K562 (cell line): ENCODE results near the gene GLTPD2. TPM values are rescaled to one million over a fixed set of nuclear protein-coding genes. Genes with fewer than 3 reads are reported as not detected.

Experiments
- ATAC-seq: fragments of 200-7000 bp; cut with Tn5 transposase; 3 replicates; pipeline ENCODE4 v1.9.1; 2020; ENCODE audit warnings: moderate library complexity
- BruUV-seq: library from RNA; stranded (reverse); fragments of 400-500 nt; replicated peaks from 2 replicates; lab custom pipeline; 2021; lab: Mats Ljungman, UMichigan
- CTCF ChIA-PET: fragments of 300-600 bp; formaldehyde crosslinking; extraction: SDS; loops from one replicate; lab custom pipeline; 2021; ENCODE audit warnings: low intra/inter-chr PET ratio; lab: Yijun Ruan, JAX
- POLR2A ChIA-PET: fragments of 300-600, 350-650 bp; sonication (Branson Sonifier 250); formaldehyde crosslinking; extraction: SDS; loops from one replicate; lab custom pipeline; 2021; ENCODE audit warnings: antibody characterized with exemption, inconsistent platforms; lab: Yijun Ruan, JAX
- DNase-seq, 4 experiments: peaks; one replicate each; pipeline versions ENCODE4 v3.0.0 to v3.0.0-alpha.2; 2011 to 2018; ENCODE audit warnings: low spot score in 3 of 4, mixed read lengths in 3 of 4; ENCODE audit errors: extremely low read depth in 1 of 4
- FAIRE-seq: peaks from 2 replicates; lab custom pipeline; 2011; peaks lifted over from hg19 to GRCh38; lab: Jason Lieb, UNC
- H2AFZ ChIP-seq: 2 replicates; pipeline ENCODE4 v1.6.0; 2011; ENCODE audit warnings: low read depth, low read length, control low read depth, inconsistent platforms
- H3K27ac ChIP-seq: fragments of 200-600 bp; 3 replicates; pipeline ENCODE4 v1.8.0; 2011; ENCODE audit warnings: low read depth, mild to moderate bottlenecking, control low read depth, inconsistent platforms, low read length, moderate library complexity, mixed read lengths; ENCODE audit errors: extremely low read depth
- H3K27me3 ChIP-seq, 2 experiments: fragments of 300-600 bp in 1 of 2; 2 replicates in 1 of 2; 3 replicates in 1 of 2; pipeline versions ENCODE4 v1.6.0 to v1.8.0; 2011; ENCODE audit warnings: inconsistent platforms in 2 of 2, low read length in 2 of 2, mild to moderate bottlenecking in 1 of 2, mixed read lengths in 1 of 2, moderate library complexity in 1 of 2; ENCODE audit not compliant: control insufficient read depth in 2 of 2, insufficient read depth in 2 of 2
- H3K36me3 ChIP-seq: fragments of 300-600 bp; 3 replicates; pipeline ENCODE4 v1.8.0; 2011; ENCODE audit warnings: mild to moderate bottlenecking, low read length, inconsistent platforms; ENCODE audit not compliant: control insufficient read depth, insufficient read depth
- H3K4me1 ChIP-seq, 2 experiments: fragments of 200-600 bp in 1 of 2; replicated peaks in 1 of 2; 2 replicates in 1 of 2; 3 replicates in 1 of 2; pipeline versions ENCODE4 v1.5.1 to v1.8.0; 2011; ENCODE audit warnings: inconsistent platforms in 2 of 2, low read length in 2 of 2, mild to moderate bottlenecking in 1 of 2, mixed read lengths in 1 of 2, moderate library complexity in 1 of 2; ENCODE audit not compliant: control insufficient read depth in 2 of 2, insufficient read depth in 2 of 2
- H3K4me2 ChIP-seq: 2 replicates; pipeline ENCODE4 v1.6.1; 2011; ENCODE audit warnings: low read length, control low read depth, inconsistent platforms, mixed read lengths; ENCODE audit not compliant: insufficient read depth
- H3K4me3 ChIP-seq: fragments of 200-600 bp; sonication (generic), shearing (Covaris generic); 2 replicates; pipeline ENCODE4 v1.5.1; 2016; ENCODE audit warnings: control low read depth, inconsistent platforms
- H3K79me2 ChIP-seq: fragments of 200-600 bp; 3 replicates; pipeline ENCODE4 v1.8.0; 2011; ENCODE audit warnings: low read length, inconsistent platforms; ENCODE audit not compliant: control insufficient read depth, insufficient read depth
- H3K9ac ChIP-seq, 2 experiments: 2 replicates each; pipeline versions ENCODE4 v1.6.0 to v1.6.1; 2011; ENCODE audit warnings: low read depth in 2 of 2, low read length in 2 of 2, control low read depth in 1 of 2, inconsistent platforms in 1 of 2, mild to moderate bottlenecking in 1 of 2, mixed read lengths in 1 of 2; ENCODE audit not compliant: insufficient read depth in 1 of 2
- H3K9me1 ChIP-seq: one replicate; pipeline ENCODE4 v1.6.0; 2011; ENCODE audit warnings: inconsistent platforms, mild to moderate bottlenecking, low read length, moderate library complexity; ENCODE audit not compliant: control insufficient read depth, insufficient read depth
- H3K9me3 ChIP-seq: replicated peaks from 2 replicates; pipeline ENCODE4 v1.5.1; 2011; ENCODE audit warnings: low read depth, low read length, inconsistent platforms; ENCODE audit not compliant: control insufficient read depth, insufficient read depth
- H4K20me1 ChIP-seq: replicated peaks from 2 replicates; pipeline ENCODE4 v1.6.1; 2011; ENCODE audit warnings: low read length, inconsistent platforms, mixed read lengths; ENCODE audit not compliant: control insufficient read depth, insufficient read depth
- EGR1 ChIP-seq: fragments of 450-650 bp; conservative IDR thresholded peaks from 2 replicates; pipeline ENCODE4 v1.6.1; 2017; ENCODE audit warnings: mild to moderate bottlenecking
- TAF1 ChIP-seq: IDR thresholded peaks from 2 replicates; pipeline ENCODE4 v1.6.1; 2011; ENCODE audit warnings: mild to moderate bottlenecking, low read length, moderate library complexity; ENCODE audit not compliant: insufficient read depth, control insufficient read depth, severe bottlenecking; ENCODE audit errors: extremely low read depth
- YY1 ChIP-seq, 3 experiments: IDR thresholded peaks; 2 replicates each; pipeline ENCODE4 v1.6.1; 2011; ENCODE audit warnings: low read length in 2 of 3, mild to moderate bottlenecking in 2 of 3, moderate library complexity in 2 of 3, borderline replicate concordance in 1 of 3, control low read depth in 1 of 3, low read depth in 1 of 3; ENCODE audit not compliant: insufficient read depth in 3 of 3, insufficient replicate concordance in 2 of 3, control insufficient read depth in 1 of 3, insufficient read length in 1 of 3; ENCODE audit errors: extremely low read depth in 1 of 3
- ZNF696 ChIP-seq: fragments of 250-450 bp; sonication (Bioruptor Pico); conservative IDR thresholded peaks from 2 replicates; pipeline ENCODE4 v1.4.0; 2020; ENCODE audit warnings: mild to moderate bottlenecking, moderate library complexity
- WGBS: fragments of 100-300 bp; shearing (Covaris generic); methylation state at CpG from one replicate; pipeline ENCODE4 v1.1.6; 2016; ENCODE audit warnings: low coverage, mixed read lengths; ENCODE audit not compliant: insufficient coverage; ENCODE audit errors: missing lambda C conversion rate; 5-methylcytosine and 5-hydroxymethylcytosine counted together
- in situ Hi-C: fragments of 300-500 bp; cut with MboI; formaldehyde crosslinking; loops from 4 replicates; pipeline ENCODE4 v1.15.0; 2018; ENCODE audit warnings: inconsistent platforms, mixed read lengths
- intact Hi-C: fragments of 100-400 bp; cut with micrococcal nuclease; formaldehyde crosslinking; loops from 2 replicates; pipeline ENCODE4 v1.14.2; 2022
- polyA plus RNA-seq, 8 experiments: library from polyadenylated mRNA; depleted of rRNA in 4 of 8; stranded (reverse) in 5 of 8; unstranded in 3 of 8; fragments of >200 nt; fragmentation: Nextera tagmentation in 2 of 8; fragmentation: Illumina TruSeq in 1 of 8; extraction: Ambion mirVana in 2 of 8; extraction: Trizol in 1 of 8; gene quantifications; 2 replicates each; pipeline versions ENCODE4 v1.2.1 to v1.2.3, GENCODE V29; 2011 to 2014; ENCODE audit warnings: inconsistent platforms in 1 of 8, missing spikeins in 1 of 8
- total RNA-seq, 7 experiments: library from RNA; depleted of rRNA in 6 of 7; stranded (reverse); fragments of >200 nt in 6 of 7; fragmentation: Illumina TruSeq in 2 of 7; extraction: Trizol in 2 of 7; gene quantifications; 2 replicates each; pipeline versions ENCODE4 v1.2.1 to v1.2.3, GENCODE V29; 2011 to 2021; ENCODE audit warnings: low replicate concordance in 1 of 7

The GLTPD2 gene
- total and polyA plus RNA-seq, 9 of the 15 experiments (the other 6 are each of a cell fraction or from before 2014, with no cell fraction given) = not detected

DNA sequence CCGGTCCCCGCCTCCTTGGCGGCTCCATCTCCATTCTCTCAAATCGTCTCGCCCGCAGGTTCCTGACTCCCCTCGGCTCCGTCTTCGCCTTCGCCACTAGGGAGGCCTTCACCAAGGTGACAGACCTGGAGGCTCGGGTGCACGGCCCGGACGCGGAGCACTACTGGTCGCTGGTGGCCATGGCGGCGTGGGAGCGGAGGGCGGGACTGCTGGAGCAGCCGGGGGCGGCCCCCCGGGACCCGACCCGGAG lies 862 bp downstream of the GLTPD2 start:
- in situ Hi-C loops (no loop called here), intact Hi-C loops (no loop called here)
- Histone ChIP-seq H4K20me1 (no peaks in the 10 kb centered on the region), H3K9me1 (no peaks in the 10 kb centered on the region), H3K9ac (peak overlapping the region; percentile 69 to 93), H3K9me3 (no peaks in the 10 kb centered on the region), H3K4me3 (peak overlapping the region; percentile 60), H3K4me1 (peaks cover 0 to 31% of the 10 kb centered on the region in 2 experiments; a peak in 2 of 5 replicates), H3K79me2 (peaks cover 6% of the 10 kb centered on the region; the same call in 2 of the 3 replicates), H2AFZ (peak overlapping the region; percentile 94), H3K4me2 (peak overlapping the region; percentile 86), H3K27me3 (peaks cover 3 to 11% of the 10 kb centered on the region in 2 experiments; a peak in 3 of 5 replicates), H3K36me3 (no peaks in the 10 kb centered on the region), H3K27ac (peak overlapping the region; percentile 82; the same call in 2 of the 3 replicates)
- CTCF ChIA-PET = interaction anchor here (0.6 to 2.9 kb wide), 3 partner anchors 58 to 114 kb away, joined by 3 to 13 read pairs (median 3); partner anchors contain the start of gene ARRB2
- POLR2A ChIA-PET = interaction anchor here (0.7 to 1.5 kb wide), 6 partner anchors 9 to 683 kb away, joined by 3 to 7 read pairs (median 4); partner anchors contain the start of gene ARRB2
- no TSS peak for BruUV-seq
- no peak for FAIRE-seq
- ATAC-seq = no peak
- no peak for DNase-seq
- TF ChIP-seq YY1 (IDR thresholded peaks at IDR 0.05; ENCODE audit: borderline replicate concordance in 1 of 3, control insufficient read depth in 1 of 3, extremely low read depth in 1 of 3, insufficient read depth in 3 of 3, insufficient read length in 1 of 3, insufficient replicate concordance in 2 of 3, low read depth in 1 of 3, low read length in 2 of 3) (peak in 1 of 3 experiments; percentile 80), EGR1 (peak; percentile 20; the same call in 1 of the 2 replicates), TAF1 (peak; percentile 27), ZNF696 (CRISPR knock-in tag) (no peak)
- WGBS = 0% methylated on average over 11 of the region's 25 CpGs
